Neural progenitor cell (in vitro differentiated cells): Measurements from ENCODE around the gene SLC4A1AP.

ENCODE experiments used
- EZH2 ChIP-seq: fragments of 200-600 bp; sonication (generic); IDR thresholded peaks from 2 replicates; pipeline ENCODE4 v1.6.1; 2017; ENCODE audit warnings: antibody characterized with exemption, mild to moderate bottlenecking, moderate library complexity
- TF ChIP-seq, protein P1 (sequence below): fragments of 200-600 bp; sonication (generic); IDR thresholded peaks from 2 replicates; pipeline ENCODE4 v1.5.1; 2017; ENCODE audit warnings: antibody characterized with exemption, mild to moderate bottlenecking

DNA sequence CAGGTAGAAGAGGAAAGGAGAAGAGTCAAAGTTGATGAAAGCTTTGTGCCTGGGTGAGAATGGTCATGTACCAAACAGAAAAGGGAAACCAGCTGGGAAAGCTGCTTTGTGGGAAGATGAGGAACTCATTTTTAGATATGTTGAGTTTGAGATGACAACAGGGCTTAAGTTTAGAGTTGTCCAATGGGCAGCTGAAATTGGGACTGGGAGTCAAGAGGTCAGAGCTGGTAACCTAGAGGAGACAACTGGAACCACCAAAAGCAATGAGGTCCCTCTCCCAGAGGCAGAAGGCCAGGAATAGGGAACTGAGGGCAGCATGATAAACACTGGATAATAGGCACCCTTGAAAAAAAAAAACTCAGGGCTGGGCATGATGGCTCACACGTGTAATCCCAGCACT lies 48.8 kb downstream of the SLC4A1AP start:
- TF ChIP-seq, protein P1, sequence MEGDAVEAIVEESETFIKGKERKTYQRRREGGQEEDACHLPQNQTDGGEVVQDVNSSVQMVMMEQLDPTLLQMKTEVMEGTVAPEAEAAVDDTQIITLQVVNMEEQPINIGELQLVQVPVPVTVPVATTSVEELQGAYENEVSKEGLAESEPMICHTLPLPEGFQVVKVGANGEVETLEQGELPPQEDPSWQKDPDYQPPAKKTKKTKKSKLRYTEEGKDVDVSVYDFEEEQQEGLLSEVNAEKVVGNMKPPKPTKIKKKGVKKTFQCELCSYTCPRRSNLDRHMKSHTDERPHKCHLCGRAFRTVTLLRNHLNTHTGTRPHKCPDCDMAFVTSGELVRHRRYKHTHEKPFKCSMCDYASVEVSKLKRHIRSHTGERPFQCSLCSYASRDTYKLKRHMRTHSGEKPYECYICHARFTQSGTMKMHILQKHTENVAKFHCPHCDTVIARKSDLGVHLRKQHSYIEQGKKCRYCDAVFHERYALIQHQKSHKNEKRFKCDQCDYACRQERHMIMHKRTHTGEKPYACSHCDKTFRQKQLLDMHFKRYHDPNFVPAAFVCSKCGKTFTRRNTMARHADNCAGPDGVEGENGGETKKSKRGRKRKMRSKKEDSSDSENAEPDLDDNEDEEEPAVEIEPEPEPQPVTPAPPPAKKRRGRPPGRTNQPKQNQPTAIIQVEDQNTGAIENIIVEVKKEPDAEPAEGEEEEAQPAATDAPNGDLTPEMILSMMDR = no peak
- TF ChIP-seq EZH2 = no peak
